ENCODE data around the gene ABI2.

The ABI2 gene

DNA sequence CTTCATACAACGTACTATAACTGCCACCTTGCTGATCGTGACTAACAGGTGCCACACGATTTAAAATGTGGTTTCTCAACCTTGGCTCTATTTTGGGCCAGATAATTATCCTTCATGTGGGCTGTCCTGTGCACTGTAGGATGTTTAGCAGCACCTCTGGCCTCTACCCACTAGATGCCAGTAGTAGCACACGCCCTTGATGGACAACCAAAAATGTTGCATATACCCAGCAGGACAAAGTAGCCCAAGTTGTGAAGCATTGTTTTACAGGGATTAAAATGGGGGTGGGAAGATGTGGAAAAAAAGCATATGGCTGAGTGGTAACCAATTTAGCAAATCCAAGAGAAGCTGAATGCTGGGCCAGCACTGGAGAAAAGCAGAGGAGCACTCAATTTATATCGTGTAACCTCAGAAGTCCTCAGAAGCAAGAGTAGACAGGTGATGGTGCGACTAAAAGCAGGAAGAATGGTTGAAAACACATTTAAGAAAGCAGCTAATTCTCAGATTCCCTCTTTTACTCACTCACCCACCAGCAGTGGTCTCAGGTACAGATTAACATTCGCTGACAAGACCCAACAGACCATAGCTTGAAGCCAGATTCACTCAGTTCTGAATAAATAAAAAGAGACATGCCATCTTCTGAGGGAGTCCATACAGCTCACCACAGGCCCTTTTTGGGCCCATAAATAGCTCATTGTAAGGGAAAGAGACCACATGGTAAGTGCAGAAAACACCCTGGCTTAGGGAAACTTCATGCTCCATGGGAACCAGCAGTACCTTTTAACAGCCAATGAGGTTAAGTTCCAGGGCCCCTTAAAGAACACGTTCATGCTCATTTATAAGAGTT lies 156.3 kb downstream of the ABI2 start:
- peak; percentile 20 for DNase-seq

DNA sequence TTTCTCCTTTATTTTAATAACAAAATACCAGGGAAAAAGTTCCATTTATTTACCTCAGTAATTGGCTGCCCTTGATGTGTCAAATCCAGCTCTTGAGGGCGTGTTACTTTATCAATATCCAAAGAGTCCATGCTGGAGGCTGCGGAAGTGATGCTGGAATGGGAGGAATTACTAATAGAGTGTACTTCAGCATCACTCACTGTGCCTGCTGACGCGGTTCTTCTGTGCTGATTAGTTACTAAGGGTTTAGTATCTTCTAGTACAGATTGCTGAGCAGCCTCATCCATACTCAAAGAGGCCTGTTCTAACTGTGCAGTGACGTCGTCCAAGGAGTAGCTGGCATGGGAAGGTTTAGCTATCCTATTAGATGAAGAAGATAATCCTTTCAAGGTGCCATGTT lies 161.3 kb downstream of the ABI2 start:
- no peak for DNase-seq

DNA sequence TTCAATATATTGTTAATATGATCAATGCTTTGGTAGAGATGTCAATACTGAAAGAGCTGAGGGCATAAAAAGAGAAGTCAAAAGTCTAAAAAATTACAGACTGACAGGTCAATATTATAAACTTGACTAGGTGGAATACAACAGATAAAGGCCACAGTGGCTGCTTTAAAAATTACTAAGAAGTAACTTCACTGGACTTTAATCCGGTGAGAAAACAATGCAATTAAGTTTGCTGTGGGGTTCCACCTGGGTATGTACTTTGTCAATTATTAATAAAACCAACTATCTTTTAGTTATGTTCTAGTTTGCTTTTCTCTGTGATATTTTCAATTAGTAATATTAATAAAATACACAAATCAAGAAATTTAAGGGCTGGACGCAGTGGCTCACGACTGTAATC lies 162.2 kb downstream of the ABI2 start:
- no peak for DNase-seq

DNA sequence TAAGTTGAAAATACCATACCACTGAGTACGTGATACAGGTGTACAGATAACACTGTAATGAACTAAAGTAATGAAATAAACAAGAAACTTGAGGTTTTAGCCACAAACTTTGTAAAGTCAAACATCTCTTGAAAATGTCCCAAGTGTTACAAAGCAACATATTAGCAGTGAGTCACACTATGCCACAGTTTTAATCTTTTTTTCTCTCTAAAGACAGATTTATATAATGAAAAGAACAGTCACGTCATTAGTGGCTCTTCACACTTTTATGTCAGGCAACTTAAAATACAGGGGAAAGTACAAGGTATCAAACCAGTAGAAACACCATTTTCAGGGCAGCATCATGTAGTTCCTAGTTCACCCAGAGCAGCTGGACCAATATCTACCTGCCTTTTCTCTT lies 164.8 kb downstream of the ABI2 start:
- DNase-seq: no peak
